T-helper 1 cell treated with Interleukin-12 subunit alpha and Interleukin-12 subunit beta and Interleukin-4 antibody, amounts not matched to agents 30 μg/mL and 1 μg/mL, for 36 hours (primary cell): ENCODE data around the gene RAB3IL1.

ENCODE experiments used
- H3K27ac Mint-ChIP-seq: one replicate; pipeline ENCODE4 v1.8.0; 2021; ENCODE audit warnings: mild to moderate bottlenecking, mixed read lengths
- H3K27me3 Mint-ChIP-seq: one replicate; pipeline ENCODE4 v1.8.0; 2021; ENCODE audit warnings: low read depth, mixed read lengths
- H3K36me3 Mint-ChIP-seq: one replicate; pipeline ENCODE4 v1.8.0; 2021; ENCODE audit warnings: low read depth, mixed read lengths
- H3K4me1 Mint-ChIP-seq: one replicate; pipeline ENCODE4 v1.8.0; 2021; ENCODE audit warnings: low read depth, mixed read lengths
- H3K4me3 Mint-ChIP-seq: one replicate; pipeline ENCODE4 v1.8.0; 2021; ENCODE audit warnings: mild to moderate bottlenecking, moderate library complexity, mixed read lengths
- H3K9me3 Mint-ChIP-seq: one replicate; pipeline ENCODE4 v1.8.0; 2021; ENCODE audit warnings: mixed read lengths

The RAB3IL1 gene

GRCh38 chr11:61907871-61908729 is 9.3 kb downstream of the RAB3IL1 start:
- H3K27ac Mint-ChIP-seq, result no peak overlapping the region
- peaks cover 4% of the 10 kb centered on the region for H3K27me3 Mint-ChIP-seq
- no peak overlapping the region for H3K4me3 Mint-ChIP-seq
- no peaks in the 10 kb centered on the region for H3K36me3 Mint-ChIP-seq
- no peaks in the 10 kb centered on the region for H3K9me3 Mint-ChIP-seq
- peaks cover 2% of the 10 kb centered on the region for H3K4me1 Mint-ChIP-seq

- H3K9me3 Mint-ChIP-seq, result no peaks in the 10 kb centered on the region
- H3K36me3 Mint-ChIP-seq, result no peaks in the 10 kb centered on the region
- H3K4me3 Mint-ChIP-seq, result no peak overlapping the region
- peaks cover 4% of the 10 kb centered on the region for H3K27me3 Mint-ChIP-seq
- H3K27ac Mint-ChIP-seq, result no peak overlapping the region
- no peaks in the 10 kb centered on the region for H3K4me1 Mint-ChIP-seq
Observed at GRCh38 chr11:61907282-61907681, 10.1 kb downstream of the RAB3IL1 start.

GRCh38 chr11:61906522-61906909 is 10.8 kb downstream of the RAB3IL1 start:
- Mint-ChIP-seq H3K4me3 (no peak overlapping the region), H3K27me3 (peaks cover 4% of the 10 kb centered on the region), H3K4me1 (no peaks in the 10 kb centered on the region), H3K27ac (no peak overlapping the region), H3K9me3 (no peaks in the 10 kb centered on the region), H3K36me3 (no peaks in the 10 kb centered on the region)

GRCh38 chr11:61905801-61906521 is 11.4 kb downstream of the RAB3IL1 start:
- H3K9me3 Mint-ChIP-seq, result no peaks in the 10 kb centered on the region
- H3K27ac Mint-ChIP-seq, result no peak overlapping the region
- no peaks in the 10 kb centered on the region for H3K4me1 Mint-ChIP-seq
- peaks cover 4% of the 10 kb centered on the region for H3K27me3 Mint-ChIP-seq
- H3K4me3 Mint-ChIP-seq, result no peak overlapping the region
- no peaks in the 10 kb centered on the region for H3K36me3 Mint-ChIP-seq

- no peak overlapping the region for H3K27ac Mint-ChIP-seq
- peaks cover 4% of the 10 kb centered on the region for H3K27me3 Mint-ChIP-seq
- no peaks in the 10 kb centered on the region for H3K9me3 Mint-ChIP-seq
Observed at GRCh38 chr11:61905067-61905696, 12.2 kb downstream of the RAB3IL1 start.

GRCh38 chr11:61904539-61905048 is 12.8 kb downstream of the RAB3IL1 start:
- Mint-ChIP-seq H3K9me3 (no peaks in the 10 kb centered on the region), H3K4me1 (no peaks in the 10 kb centered on the region), H3K36me3 (no peaks in the 10 kb centered on the region), H3K4me3 (no peak overlapping the region), H3K27me3 (peaks cover 4% of the 10 kb centered on the region), H3K27ac (no peak overlapping the region)

More at GRCh38 chr11:61905067-61905696, 12.2 kb downstream of the RAB3IL1 start:
- Mint-ChIP-seq H3K36me3 (no peaks in the 10 kb centered on the region), H3K4me3 (no peak overlapping the region), H3K4me1 (no peaks in the 10 kb centered on the region)

GRCh38 chr11:61903845-61904244 is 13.5 kb downstream of the RAB3IL1 start:
- no peak overlapping the region for H3K27ac Mint-ChIP-seq
- peaks cover 4% of the 10 kb centered on the region for H3K27me3 Mint-ChIP-seq
- H3K4me3 Mint-ChIP-seq, result no peak overlapping the region
- H3K36me3 Mint-ChIP-seq, result no peaks in the 10 kb centered on the region
- peaks cover 4% of the 10 kb centered on the region for H3K4me1 Mint-ChIP-seq
- H3K9me3 Mint-ChIP-seq, result no peaks in the 10 kb centered on the region

GRCh38 chr11:61902313-61902712 is 15.1 kb downstream of the RAB3IL1 start:
- H3K4me1 Mint-ChIP-seq, result peaks cover 4% of the 10 kb centered on the region
- no peak overlapping the region for H3K27ac Mint-ChIP-seq
- H3K9me3 Mint-ChIP-seq, result no peaks in the 10 kb centered on the region
- H3K4me3 Mint-ChIP-seq, result no peak overlapping the region
- no peaks in the 10 kb centered on the region for H3K36me3 Mint-ChIP-seq
- peaks cover 4% of the 10 kb centered on the region for H3K27me3 Mint-ChIP-seq

- Mint-ChIP-seq H3K4me3 (no peak overlapping the region), H3K36me3 (no peaks in the 10 kb centered on the region), H3K27me3 (peaks cover 4% of the 10 kb centered on the region), H3K9me3 (no peaks in the 10 kb centered on the region), H3K4me1 (peaks cover 4% of the 10 kb centered on the region), H3K27ac (no peak overlapping the region)
Observed at GRCh38 chr11:61901397-61901796, 16.0 kb downstream of the RAB3IL1 start.

- H3K27me3 Mint-ChIP-seq, result peaks cover 4% of the 10 kb centered on the region
- H3K9me3 Mint-ChIP-seq, result no peaks in the 10 kb centered on the region
- H3K36me3 Mint-ChIP-seq, result no peaks in the 10 kb centered on the region
- H3K4me3 Mint-ChIP-seq, result no peak overlapping the region
- H3K27ac Mint-ChIP-seq, result no peak overlapping the region
- H3K4me1 Mint-ChIP-seq, result peaks cover 4% of the 10 kb centered on the region
Observed at GRCh38 chr11:61900251-61900650, 17.1 kb downstream of the RAB3IL1 start.

GRCh38 chr11:61899146-61899841 is 18.1 kb downstream of the RAB3IL1 start:
- Mint-ChIP-seq H3K4me3 (no peak overlapping the region), H3K27ac (no peak overlapping the region), H3K9me3 (no peaks in the 10 kb centered on the region), H3K27me3 (peaks cover 4% of the 10 kb centered on the region), H3K36me3 (no peaks in the 10 kb centered on the region), H3K4me1 (peaks cover 4% of the 10 kb centered on the region)

- no peak overlapping the region for H3K4me3 Mint-ChIP-seq
- no peaks in the 10 kb centered on the region for H3K36me3 Mint-ChIP-seq
- H3K4me1 Mint-ChIP-seq, result peaks cover 4% of the 10 kb centered on the region
- H3K9me3 Mint-ChIP-seq, result no peaks in the 10 kb centered on the region
- no peaks in the 10 kb centered on the region for H3K27me3 Mint-ChIP-seq
- H3K27ac Mint-ChIP-seq, result no peak overlapping the region
Observed at GRCh38 chr11:61898247-61898582, 19.2 kb downstream of the RAB3IL1 start.

GRCh38 chr11:61897387-61898246 is 19.7 kb downstream of the RAB3IL1 start:
- Mint-ChIP-seq H3K9me3 (no peaks in the 10 kb centered on the region), H3K4me1 (peaks cover 4% of the 10 kb centered on the region), H3K27ac (no peak overlapping the region), H3K27me3 (no peaks in the 10 kb centered on the region), H3K4me3 (no peak overlapping the region), H3K36me3 (no peaks in the 10 kb centered on the region)
